Endodermal cell (in vitro differentiated cells): ENCODE data around the gene MALSU1. TPM values are rescaled to one million over a fixed set of nuclear protein-coding genes. Genes with fewer than 3 reads are reported as not detected.

Source experiments
- DNase-seq: peaks from one replicate; pipeline ENCODE4 v3.0.0-alpha.2; 2017
- H3K27ac ChIP-seq: 2 replicates; pipeline ENCODE4 v1.5.1; 2013; ENCODE audit warnings: mild to moderate bottlenecking, low read depth, low read length, moderate library complexity
- H3K27me3 ChIP-seq: 2 replicates; pipeline ENCODE4 v1.6.1; 2013; ENCODE audit warnings: mild to moderate bottlenecking, low read length, moderate library complexity; ENCODE audit not compliant: insufficient read depth, control insufficient read depth, poor library complexity, severe bottlenecking
- H3K36me3 ChIP-seq: 2 replicates; pipeline ENCODE4 v1.7.0; 2013; ENCODE audit warnings: mild to moderate bottlenecking, low read length, moderate library complexity; ENCODE audit not compliant: control insufficient read depth, insufficient read depth
- H3K4me1 ChIP-seq: one replicate; pipeline ENCODE4 v1.7.0; 2013; ENCODE audit warnings: low read length; ENCODE audit not compliant: control insufficient read depth, insufficient read depth
- H3K4me3 ChIP-seq: 2 replicates; pipeline ENCODE4 v1.5.1; 2013; ENCODE audit warnings: mild to moderate bottlenecking, low read length, moderate library complexity
- H3K9ac ChIP-seq: 2 replicates; pipeline ENCODE4 v1.6.1; 2013; ENCODE audit warnings: mild to moderate bottlenecking, low read length, moderate library complexity; ENCODE audit not compliant: poor library complexity, severe bottlenecking; ENCODE audit errors: extremely low read depth
- H3K9me3 ChIP-seq: 2 replicates; pipeline ENCODE4 v1.6.1; 2013; ENCODE audit warnings: mild to moderate bottlenecking, low read length, moderate library complexity; ENCODE audit not compliant: control insufficient read depth
- H3K27ac Mint-ChIP-seq: 2 replicates; pipeline ENCODE4 v1.8.0; 2020; ENCODE audit warnings: mixed read lengths
- H3K27me3 Mint-ChIP-seq: 2 replicates; pipeline ENCODE4 v1.8.0; 2021; ENCODE audit warnings: mild to moderate bottlenecking, mixed read lengths; ENCODE audit not compliant: insufficient read depth
- H3K36me3 Mint-ChIP-seq: 2 replicates; pipeline ENCODE4 v1.8.0; 2020; ENCODE audit warnings: low read depth, mixed read lengths
- H3K4me1 Mint-ChIP-seq: 2 replicates; pipeline ENCODE4 v1.8.0; 2020; ENCODE audit warnings: mixed read lengths
- H3K4me3 Mint-ChIP-seq: 2 replicates; pipeline ENCODE4 v1.8.0; 2020; ENCODE audit warnings: mild to moderate bottlenecking, moderate library complexity, mixed read lengths
- H3K9me3 Mint-ChIP-seq: 2 replicates; pipeline ENCODE4 v1.8.0; 2020; ENCODE audit warnings: mild to moderate bottlenecking, mixed read lengths
- WGBS, 2 experiments: methylation state at CpG; one replicate each; pipeline versions ENCODE4 v1.1.5 to v1.1.7; 2013; ENCODE audit warnings: missing lambda C conversion rate in 2 of 2, mixed read lengths in 1 of 2; ENCODE audit not compliant: insufficient coverage in 1 of 2, insufficient read length in 1 of 2; 5-methylcytosine and 5-hydroxymethylcytosine counted together
- total RNA-seq, 2 donors: library from RNA; stranded (reverse); fragmentation: NEBNext Ultra II Directional in 1 of 2; extraction: Animal tissue kit (Norgen Biotek cat#: 25700) in 1 of 2; gene quantifications; 2 replicates in 1 of 2; 3 replicates in 1 of 2; pipeline ENCODE4 v1.2.1, GENCODE V29; 2021
- TF ChIP-seq, protein P1 (sequence below): fragments of 200-600 bp; sonication (generic); conservative IDR thresholded peaks from 2 replicates; pipeline ENCODE4 v1.5.0; 2021; ENCODE audit warnings: antibody characterized with exemption, mild to moderate bottlenecking

Gene MALSU1
- total RNA-seq, 2 donors from 2014 or later: 73.5 to 87.4 TPM

DNA sequence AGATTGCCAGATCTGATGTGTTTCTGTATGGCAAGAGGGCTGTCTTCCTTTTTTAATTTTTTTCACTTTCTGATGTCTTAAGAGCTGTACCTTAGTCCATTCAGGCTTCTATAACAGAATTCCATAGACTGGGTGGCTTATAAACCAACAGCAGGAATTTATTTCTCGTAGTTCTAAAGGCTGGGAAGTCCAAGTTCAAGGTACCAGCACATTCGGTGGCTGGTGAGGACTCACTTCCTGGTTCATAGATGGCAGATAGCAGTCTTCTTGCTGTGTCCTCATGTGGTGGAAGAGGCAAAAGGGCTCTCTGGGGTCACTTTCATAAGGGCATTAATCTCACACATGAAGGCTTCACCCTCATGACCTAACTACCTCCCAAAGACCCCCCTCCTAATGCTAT lies 31.8 kb upstream of the MALSU1 start:
- peaks cover 3% of the 10 kb centered on the region for H3K27me3 Mint-ChIP-seq
- WGBS, 2 experiments: 90 to 94% methylated on average over 2 of the region's 2 CpGs
- no peak overlapping the region for H3K4me3 Mint-ChIP-seq

DNA sequence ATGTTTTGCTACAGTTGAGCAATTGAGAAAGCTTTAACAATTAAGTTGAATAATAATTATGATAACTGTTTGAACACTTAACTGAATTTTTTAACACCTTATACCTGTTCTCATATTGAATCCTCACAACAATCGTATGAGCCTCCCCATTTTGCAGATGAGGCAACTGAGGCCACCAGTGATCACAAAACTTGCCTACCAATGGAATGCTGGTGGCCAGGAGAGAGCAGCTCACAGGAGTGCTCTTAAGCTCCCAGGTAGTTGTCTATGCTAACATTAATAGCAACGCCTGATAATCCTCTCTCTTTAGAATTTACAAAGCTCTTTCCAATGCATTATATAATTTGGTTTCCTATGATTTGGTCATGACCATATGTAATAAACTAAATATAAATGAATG lies 31.0 kb upstream of the MALSU1 start:
- no peaks in the 10 kb centered on the region for H3K4me1 ChIP-seq
- Mint-ChIP-seq H3K9me3 (no peaks in the 10 kb centered on the region), H3K4me3 (no peak overlapping the region), H3K27me3 (peaks cover 4% of the 10 kb centered on the region), H3K27ac (no peak overlapping the region), H3K36me3 (no peaks in the 10 kb centered on the region), H3K4me1 (no peaks in the 10 kb centered on the region)
- H3K9me3 ChIP-seq: no peaks in the 10 kb centered on the region
- TF ChIP-seq, protein P1, sequence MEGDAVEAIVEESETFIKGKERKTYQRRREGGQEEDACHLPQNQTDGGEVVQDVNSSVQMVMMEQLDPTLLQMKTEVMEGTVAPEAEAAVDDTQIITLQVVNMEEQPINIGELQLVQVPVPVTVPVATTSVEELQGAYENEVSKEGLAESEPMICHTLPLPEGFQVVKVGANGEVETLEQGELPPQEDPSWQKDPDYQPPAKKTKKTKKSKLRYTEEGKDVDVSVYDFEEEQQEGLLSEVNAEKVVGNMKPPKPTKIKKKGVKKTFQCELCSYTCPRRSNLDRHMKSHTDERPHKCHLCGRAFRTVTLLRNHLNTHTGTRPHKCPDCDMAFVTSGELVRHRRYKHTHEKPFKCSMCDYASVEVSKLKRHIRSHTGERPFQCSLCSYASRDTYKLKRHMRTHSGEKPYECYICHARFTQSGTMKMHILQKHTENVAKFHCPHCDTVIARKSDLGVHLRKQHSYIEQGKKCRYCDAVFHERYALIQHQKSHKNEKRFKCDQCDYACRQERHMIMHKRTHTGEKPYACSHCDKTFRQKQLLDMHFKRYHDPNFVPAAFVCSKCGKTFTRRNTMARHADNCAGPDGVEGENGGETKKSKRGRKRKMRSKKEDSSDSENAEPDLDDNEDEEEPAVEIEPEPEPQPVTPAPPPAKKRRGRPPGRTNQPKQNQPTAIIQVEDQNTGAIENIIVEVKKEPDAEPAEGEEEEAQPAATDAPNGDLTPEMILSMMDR: no peak
- H3K27me3 ChIP-seq: no peaks in the 10 kb centered on the region
- no peak overlapping the region for H3K27ac ChIP-seq
- H3K36me3 ChIP-seq: no peaks in the 10 kb centered on the region
- H3K4me3 ChIP-seq: no peak overlapping the region
- peak; percentile 1 for DNase-seq
- 93 to 100% methylated on average over 1 to 2 of the region's 2 CpGs for WGBS, 2 experiments
- no peak overlapping the region for H3K9ac ChIP-seq

More for the DNA sequence above, 31.8 kb upstream of the MALSU1 start:
- H3K27ac ChIP-seq: no peak overlapping the region
- no peaks in the 10 kb centered on the region for H3K4me1 ChIP-seq
- Mint-ChIP-seq H3K4me1 (no peaks in the 10 kb centered on the region), H3K27ac (no peak overlapping the region), H3K9me3 (no peaks in the 10 kb centered on the region), H3K36me3 (no peaks in the 10 kb centered on the region)
- DNase-seq: no peak
- H3K4me3 ChIP-seq: no peak overlapping the region
- H3K27me3 ChIP-seq: no peaks in the 10 kb centered on the region
- no peak overlapping the region for H3K9ac ChIP-seq
- no peaks in the 10 kb centered on the region for H3K36me3 ChIP-seq
- H3K9me3 ChIP-seq: no peaks in the 10 kb centered on the region
- TF ChIP-seq, protein P1: no peak

DNA sequence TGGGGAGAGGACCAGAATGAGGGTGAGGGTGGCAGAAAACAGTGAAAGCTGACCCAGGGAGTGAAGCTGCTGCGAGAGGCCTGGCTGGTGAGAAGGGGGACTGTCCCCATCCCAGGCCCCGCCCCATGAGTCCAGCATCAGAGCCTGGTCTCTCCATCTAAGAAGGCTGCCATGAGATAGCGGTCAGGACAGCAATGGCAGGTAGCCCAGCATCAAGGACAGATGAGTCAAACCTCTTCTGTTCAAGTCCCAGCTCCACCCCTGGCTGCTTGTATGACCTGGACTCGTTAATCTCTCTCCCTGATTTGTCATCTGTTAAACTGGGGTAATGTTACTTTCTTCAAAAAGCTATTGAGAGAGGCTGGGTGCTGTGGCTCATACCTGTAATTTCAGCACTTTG lies 30.4 kb upstream of the MALSU1 start:
- Histone ChIP-seq H3K4me3 (no peak overlapping the region), H3K27ac (no peak overlapping the region), H3K9me3 (no peaks in the 10 kb centered on the region), H3K36me3 (no peaks in the 10 kb centered on the region), H3K4me1 (no peaks in the 10 kb centered on the region), H3K9ac (no peak overlapping the region), H3K27me3 (no peaks in the 10 kb centered on the region)
- Mint-ChIP-seq H3K27ac (no peak overlapping the region), H3K4me1 (peaks cover 3% of the 10 kb centered on the region), H3K27me3 (peaks cover 4% of the 10 kb centered on the region), H3K4me3 (no peak overlapping the region), H3K9me3 (no peaks in the 10 kb centered on the region), H3K36me3 (no peaks in the 10 kb centered on the region)
- WGBS, 2 experiments: 87 to 96% methylated on average over 4 of the region's 4 CpGs
- peak; percentile 45 for DNase-seq
- TF ChIP-seq, protein P1: no peak
